ENCODE measurements around the gene CERK. TPM values are rescaled to one million over a fixed set of nuclear protein-coding genes. Genes with fewer than 3 reads are reported as not detected.

CERK gene
- polyA plus RNA-seq, 3 donors, result 48.6 to 51.4 (median 50.7) TPM

DNA sequence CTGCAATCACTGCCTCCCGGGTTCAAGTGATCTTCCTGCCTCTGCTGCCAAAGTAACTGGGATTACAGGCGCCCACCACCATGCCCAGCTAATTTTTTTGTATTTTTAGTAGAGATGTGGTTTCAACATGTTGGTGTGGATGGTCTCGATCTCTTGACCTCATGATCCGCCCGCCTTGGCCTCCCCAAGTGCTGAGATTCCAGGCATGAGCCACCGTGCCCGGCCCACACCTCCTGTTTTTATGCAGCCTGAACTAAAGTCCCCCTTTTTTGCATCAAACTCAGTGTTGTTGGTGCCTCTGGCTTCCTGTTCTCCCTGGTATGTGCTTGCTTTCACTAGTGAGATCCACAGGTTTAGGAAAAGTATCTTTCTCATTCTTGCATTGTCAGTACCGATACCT lies 28.6 kb upstream of the CERK start:
- no peak for DNase-seq (ENCODE audit: low read depth in 3 of 3, low spot score in 2 of 3)

DNA sequence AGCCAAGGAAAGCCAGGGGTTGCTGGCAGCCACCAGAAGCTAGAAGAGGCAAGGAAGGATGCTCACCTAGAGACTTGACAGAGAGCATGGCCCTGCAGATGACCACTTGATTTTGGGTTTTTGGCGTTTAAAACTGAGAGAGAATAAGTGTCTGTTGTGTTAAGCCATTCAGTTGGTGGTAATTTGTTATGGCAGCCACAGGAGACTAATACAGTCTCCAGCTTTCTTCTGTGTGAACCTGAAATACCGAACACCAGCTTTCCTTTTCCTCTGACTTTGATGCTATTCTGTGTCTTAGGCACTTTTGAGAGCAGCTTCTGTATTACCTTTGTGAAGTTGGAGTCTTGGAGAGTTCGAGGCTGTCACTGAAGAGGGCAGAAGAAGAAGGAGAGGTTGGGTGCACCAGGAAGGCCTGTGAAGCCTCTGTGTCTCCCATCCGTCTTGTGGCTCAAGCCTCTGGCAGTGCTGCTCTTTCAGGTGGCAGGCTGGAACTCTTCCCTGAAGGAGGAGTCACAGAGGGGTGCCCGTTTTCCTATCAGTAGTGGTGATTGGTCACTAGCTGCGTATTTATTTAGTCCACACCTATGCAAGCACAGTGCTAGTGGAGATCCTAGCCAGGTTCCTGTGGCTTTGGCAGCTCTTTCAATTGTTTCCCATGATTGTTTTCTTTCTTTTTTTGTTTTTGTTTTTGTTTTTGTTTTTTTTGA lies 26.9 kb upstream of the CERK start:
- no peak for DNase-seq (ENCODE audit: low read depth in 3 of 3, low spot score in 2 of 3)

- no peak for DNase-seq (ENCODE audit: low read depth in 3 of 3, low spot score in 2 of 3)
These were observed 26.2 kb upstream of the CERK start for GRCh38 chr22:46764140-46764680.

GRCh38 chr22:46763051-46763705 lies 25.1 kb upstream of the CERK start:
- no peak for DNase-seq (ENCODE audit: low read depth in 3 of 3, low spot score in 2 of 3)

- DNase-seq (ENCODE audit: low read depth in 3 of 3, low spot score in 2 of 3), result peak in 2 of 3 donors; percentile 82 to 88
These were observed 24.4 kb upstream of the CERK start, which contains the start of gene TBC1D22A for GRCh38 chr22:46762238-46763050. TSS of gene TBC1D22A (plus strand) at chr22:46762650. CDS start at chr22:46762787, 137 bp downstream.

- no peak for DNase-seq (ENCODE audit: low read depth in 3 of 3, low spot score in 2 of 3)
These were observed 23.6 kb upstream of the CERK start for GRCh38 chr22:46761539-46762237.

DNA sequence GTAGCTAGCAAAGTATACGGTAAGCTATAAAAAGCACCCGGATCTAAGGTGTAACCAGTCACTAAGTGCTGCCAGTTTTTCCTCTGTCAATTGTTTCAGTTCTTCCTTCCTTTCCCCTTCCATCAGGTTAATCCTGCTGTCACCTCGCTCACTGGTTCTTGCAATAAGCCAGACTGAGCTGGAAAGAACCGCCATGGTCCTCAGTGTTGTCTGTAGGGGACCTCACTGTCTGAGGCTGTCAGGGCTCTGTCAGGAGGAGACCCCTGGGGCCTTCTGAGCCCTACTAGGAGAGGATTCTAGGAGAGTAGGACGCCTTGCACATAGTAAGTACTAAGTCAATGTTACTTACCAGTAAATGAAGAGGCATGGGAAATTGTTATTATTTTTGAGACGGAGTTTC lies 23.0 kb upstream of the CERK start:
- no peak for DNase-seq (ENCODE audit: low read depth in 3 of 3, low spot score in 2 of 3)

DNA sequence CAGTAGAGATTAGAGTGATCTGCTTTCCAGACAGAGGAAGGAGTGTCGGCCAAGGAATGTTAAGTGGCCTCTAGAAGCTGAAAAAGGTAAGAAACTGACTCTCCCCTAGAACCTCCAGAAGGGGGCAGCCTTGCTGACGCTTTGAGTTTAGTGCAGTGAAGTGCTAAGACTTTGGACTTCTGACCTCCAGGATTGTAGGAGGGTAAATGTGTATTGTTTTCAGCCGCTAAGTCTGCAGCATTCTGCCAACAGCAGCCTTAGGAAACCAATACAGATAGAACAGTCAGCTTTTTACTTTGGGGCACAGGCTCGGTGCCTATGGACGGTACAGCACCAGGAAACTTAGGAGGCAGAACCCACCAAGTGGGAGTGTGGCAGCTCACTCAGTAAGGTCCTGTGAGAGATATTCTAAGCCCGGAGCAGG lies 20.8 kb upstream of the CERK start:
- no peak for DNase-seq (ENCODE audit: low read depth in 3 of 3, low spot score in 2 of 3)

DNA sequence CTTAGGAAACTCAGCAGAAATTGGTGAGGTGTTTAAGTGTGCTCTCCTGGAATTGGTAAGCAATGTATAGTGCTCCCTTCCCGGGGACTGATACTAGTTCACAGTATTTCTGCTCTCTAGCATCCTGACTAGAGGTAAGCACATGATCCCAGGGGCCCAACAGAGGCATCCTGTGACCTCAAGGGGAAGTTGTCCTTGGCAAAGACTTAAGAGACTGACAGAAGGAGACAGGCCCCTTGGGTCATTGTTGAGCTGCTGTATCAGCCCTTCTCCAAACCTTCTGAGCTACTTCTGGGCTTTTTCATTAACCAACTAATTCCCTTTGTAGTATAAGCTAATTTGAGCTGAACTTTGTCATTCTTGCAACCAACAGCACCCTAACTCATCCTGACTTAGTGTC lies 20.1 kb upstream of the CERK start:
- DNase-seq (ENCODE audit: low read depth in 3 of 3, low spot score in 2 of 3), result no peak

DNA sequence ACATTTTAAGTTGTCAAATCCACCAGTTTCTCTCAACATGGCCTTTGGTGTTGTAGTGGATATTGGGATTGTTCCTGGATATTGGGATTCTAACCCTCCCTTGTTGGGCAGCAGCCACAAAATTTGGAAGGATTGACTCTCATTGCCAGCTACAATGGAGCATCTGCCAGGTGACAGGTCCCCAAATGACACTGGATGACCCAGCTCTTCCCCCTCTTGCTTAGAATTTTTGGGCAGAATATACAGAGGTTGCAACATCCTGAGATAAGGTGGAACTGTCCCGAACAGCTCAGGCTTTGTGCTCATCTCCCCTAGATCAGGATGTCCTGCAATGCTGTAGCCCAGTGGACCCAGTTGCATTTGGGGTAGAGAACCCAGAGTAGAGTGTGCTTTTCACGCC lies 19.1 kb upstream of the CERK start:
- DNase-seq (ENCODE audit: low read depth in 3 of 3, low spot score in 2 of 3), result no peak

DNA sequence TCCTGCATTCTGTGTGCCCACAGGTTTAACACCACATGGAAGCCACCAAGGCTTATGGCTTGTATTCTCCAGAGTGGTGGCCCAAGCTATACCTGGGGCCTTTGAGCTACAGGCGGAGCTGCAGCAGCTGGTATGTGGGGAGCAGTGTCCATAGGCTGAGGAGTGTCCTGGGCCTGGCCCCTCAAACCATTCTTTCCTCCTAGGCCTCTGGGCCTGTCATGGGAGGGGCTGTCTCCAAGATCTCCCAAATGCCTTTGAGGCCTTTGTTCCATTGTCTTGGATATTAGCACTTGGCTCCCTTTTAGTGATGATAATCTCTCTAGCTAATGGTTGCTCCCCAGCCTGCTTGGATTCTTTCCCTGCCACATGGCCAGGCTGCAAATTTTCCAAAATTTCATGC lies 18.0 kb upstream of the CERK start:
- DNase-seq (ENCODE audit: low read depth in 3 of 3, low spot score in 2 of 3), result no peak

- DNase-seq (ENCODE audit: low read depth in 3 of 3, low spot score in 2 of 3), result no peak
These were observed 17.5 kb upstream of the CERK start for GRCh38 chr22:46755525-46755924.

DNA sequence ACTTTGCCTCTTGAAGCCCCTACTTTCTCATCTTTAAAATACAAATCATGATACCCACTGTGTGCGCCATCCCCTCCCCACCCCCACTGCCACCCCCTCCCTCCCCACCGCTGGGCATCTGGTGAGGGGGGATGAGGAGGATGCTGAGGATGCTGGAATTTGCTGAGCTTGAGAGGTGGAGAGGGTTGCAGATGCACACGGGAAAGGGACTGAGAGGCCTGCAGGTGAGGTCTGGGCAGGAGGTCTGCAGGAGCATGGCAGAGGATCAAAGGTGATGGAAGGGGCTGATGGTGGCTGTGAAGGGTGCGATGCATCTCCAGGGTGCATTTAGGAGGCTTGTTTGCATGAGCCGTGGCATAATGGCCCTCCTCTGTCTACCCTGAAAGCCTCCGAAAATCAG lies 16.8 kb upstream of the CERK start:
- DNase-seq (ENCODE audit: low read depth in 3 of 3, low spot score in 2 of 3), result no peak

DNA sequence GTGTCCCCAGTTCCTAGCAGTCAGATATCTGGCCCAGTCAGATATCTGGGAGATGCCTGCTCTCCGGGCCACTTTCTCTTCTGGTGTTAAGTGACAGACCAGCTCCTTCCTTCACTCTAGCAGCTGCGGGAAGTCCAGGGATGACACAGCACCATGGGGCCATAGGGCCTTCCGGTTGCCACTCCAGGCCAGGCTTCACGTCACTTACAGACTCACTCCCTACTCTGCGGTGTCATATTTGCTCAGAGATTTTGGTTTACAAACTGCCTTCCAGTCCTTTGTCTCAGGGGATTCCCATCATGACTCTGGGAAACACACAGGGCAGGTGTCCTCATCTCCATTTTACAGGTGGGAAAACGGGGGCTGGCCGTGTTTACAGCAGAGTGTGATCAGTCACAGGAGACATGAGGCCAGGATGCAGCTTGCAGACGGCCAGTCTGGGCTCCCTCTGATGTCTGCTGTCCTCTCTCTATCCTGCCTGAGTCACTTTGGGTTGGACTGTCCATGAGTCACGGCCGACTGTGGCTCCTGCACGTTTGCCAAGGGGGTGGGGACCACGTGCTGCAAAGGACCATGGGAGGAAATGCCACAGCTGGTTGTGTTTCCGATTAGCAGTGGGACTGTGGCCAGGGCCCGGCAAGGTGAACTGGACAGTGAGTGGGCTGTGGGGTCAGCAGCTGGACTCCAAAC lies 16.2 kb upstream of the CERK start:
- no peak for DNase-seq (ENCODE audit: low read depth in 3 of 3, low spot score in 2 of 3)

DNA sequence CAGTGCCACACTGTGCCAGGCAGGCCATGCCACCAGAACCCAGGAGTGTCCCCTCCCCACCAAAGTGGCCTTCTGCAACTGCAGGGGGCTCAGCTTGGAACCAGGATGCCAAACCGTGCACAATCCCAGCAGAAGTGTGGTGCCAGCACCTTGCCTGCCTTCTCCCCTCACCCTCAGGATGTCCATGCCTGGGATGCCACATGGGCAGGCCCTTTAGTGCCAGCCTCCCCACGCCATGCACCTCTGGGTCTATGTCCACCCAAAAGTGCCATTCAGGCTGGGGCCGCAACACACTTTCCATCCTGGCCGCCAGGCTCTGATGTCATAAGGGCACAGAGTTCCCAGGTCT lies 15.7 kb upstream of the CERK start:
- no peak for DNase-seq (ENCODE audit: low read depth in 3 of 3, low spot score in 2 of 3)

DNA sequence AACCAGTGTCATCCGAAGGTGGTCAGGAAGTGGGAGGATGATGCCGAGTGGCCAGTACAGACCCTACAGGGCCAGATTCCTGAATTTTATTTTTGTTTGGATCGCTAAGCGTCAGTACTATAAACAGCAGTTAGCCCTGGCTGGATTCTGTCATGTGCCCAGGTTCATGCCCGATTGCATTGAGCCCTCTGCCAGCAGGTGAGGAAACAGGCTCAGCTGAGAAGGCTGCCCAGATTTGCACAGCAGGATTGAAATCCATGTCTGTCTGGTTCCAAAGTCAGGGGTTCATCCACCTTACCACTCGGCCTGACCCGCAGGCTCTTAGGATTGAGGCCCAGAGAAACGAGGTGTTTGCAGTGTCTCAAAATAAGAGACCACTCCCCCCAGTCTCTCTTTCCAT lies 15.3 kb upstream of the CERK start:
- DNase-seq (ENCODE audit: low read depth in 3 of 3, low spot score in 2 of 3), result no peak

- DNase-seq (ENCODE audit: low read depth in 3 of 3, low spot score in 2 of 3), result no peak
These were observed 14.9 kb upstream of the CERK start for GRCh38 chr22:46752988-46753310.

GRCh38 chr22:46752286-46752987 lies 14.4 kb upstream of the CERK start:
- DNase-seq (ENCODE audit: low read depth in 3 of 3, low spot score in 2 of 3), result no peak

GRCh38 chr22:46750863-46751443 lies 12.9 kb upstream of the CERK start:
- no peak for DNase-seq (ENCODE audit: low read depth in 3 of 3, low spot score in 2 of 3)

- DNase-seq (ENCODE audit: low read depth in 3 of 3, low spot score in 2 of 3), result no peak
These were observed 12.4 kb upstream of the CERK start for GRCh38 chr22:46750530-46750800.
